HepG2 (cell line): Measurements from ENCODE around the gene RUNX3. TPM values are rescaled to one million over a fixed set of nuclear protein-coding genes. Genes with fewer than 3 reads are reported as not detected.

Experiments used
- ARNTL ChIP-seq: sonication (generic); formaldehyde crosslinking; IDR thresholded peaks from 2 replicates; pipeline ENCODE4 v1.4.0; 2020; ENCODE audit warnings: mild to moderate bottlenecking, missing genetic modification reagents
- CREM ChIP-seq, 2 experiments: sonication (generic) in 1 of 2; formaldehyde crosslinking in 1 of 2; IDR thresholded peaks; 2 replicates each; pipeline versions ENCODE4 v1.4.0 to v1.6.1; 2016 to 2020; ENCODE audit warnings: antibody characterized with exemption in 1 of 2, mild to moderate bottlenecking in 1 of 2, missing genetic modification reagents in 1 of 2
- EP300 ChIP-seq, 3 experiments: sonication (generic) in 1 of 3; formaldehyde crosslinking in 1 of 3; IDR thresholded peaks; 2 replicates each; pipeline versions ENCODE4 v1.5.1 to v1.6.1; 2011 to 2020; ENCODE audit warnings: low read depth in 2 of 3, low read length in 2 of 3, borderline replicate concordance in 1 of 3, improper control_type of control experiment in 1 of 3, mild to moderate bottlenecking in 1 of 3, missing genetic modification reagents in 1 of 3, moderate library complexity in 1 of 3
- GZF1 ChIP-seq: sonication (generic); formaldehyde crosslinking; IDR thresholded peaks from 2 replicates; pipeline ENCODE4 v1.5.1; 2020; ENCODE audit warnings: mild to moderate bottlenecking, missing genetic modification reagents
- HMG20B ChIP-seq: conservative IDR thresholded peaks from 2 replicates; pipeline ENCODE4 v1.6.1; 2016; ENCODE audit warnings: missing genetic modification reagents, missing compliant biosample characterization
- LCORL ChIP-seq, 2 experiments: fragments of 450-650 bp in 1 of 2; sonication (generic) in 1 of 2; formaldehyde crosslinking in 1 of 2; IDR thresholded peaks; 2 replicates each; pipeline versions ENCODE4 v1.5.0 to v1.6.1; 2017 to 2020; ENCODE audit warnings: antibody characterized with exemption in 1 of 2, missing genetic modification reagents in 1 of 2
- MED1 ChIP-seq: sonication (generic); formaldehyde crosslinking; IDR thresholded peaks from 2 replicates; pipeline ENCODE4 v1.4.0; 2020; ENCODE audit warnings: missing genetic modification reagents
- MEF2D ChIP-seq: sonication (generic); formaldehyde crosslinking; IDR thresholded peaks from 2 replicates; pipeline ENCODE4 v1.5.1; 2020; ENCODE audit warnings: mild to moderate bottlenecking, missing genetic modification reagents
- MEIS2 ChIP-seq: sonication (generic); formaldehyde crosslinking; IDR thresholded peaks from 2 replicates; pipeline ENCODE4 v1.9.0; 2021; ENCODE audit warnings: mild to moderate bottlenecking, missing genetic modification reagents
- MYC ChIP-seq: sonication (generic); formaldehyde crosslinking; IDR thresholded peaks from 2 replicates; pipeline ENCODE4 v1.9.0; 2021; ENCODE audit warnings: missing genetic modification reagents, borderline replicate concordance
- NR2F6 ChIP-seq, 2 experiments: IDR thresholded peaks; 2 replicates each; pipeline ENCODE4 v1.6.1; 2016; ENCODE audit warnings: antibody characterized with exemption in 1 of 2, mild to moderate bottlenecking in 1 of 2
- SIN3B ChIP-seq: fragments of 150-350 bp; IDR thresholded peaks from 2 replicates; pipeline ENCODE4 v1.6.1; 2014; ENCODE audit warnings: low read length
- ZBTB3 ChIP-seq: sonication (generic); formaldehyde crosslinking; IDR thresholded peaks from 2 replicates; pipeline ENCODE4 v1.4.0; 2020; ENCODE audit warnings: low read depth, mild to moderate bottlenecking, moderate library complexity, missing genetic modification reagents, borderline replicate concordance
- ZFY ChIP-seq: sonication (generic); formaldehyde crosslinking; IDR thresholded peaks from 2 replicates; pipeline ENCODE4 v1.4.0; 2020; ENCODE audit warnings: missing genetic modification reagents
- ZNF331 ChIP-seq: sonication (generic); formaldehyde crosslinking; IDR thresholded peaks from 2 replicates; pipeline ENCODE4 v1.4.0; 2020; ENCODE audit warnings: missing genetic modification reagents
- ZNF33B ChIP-seq: sonication (generic); formaldehyde crosslinking; IDR thresholded peaks from 2 replicates; pipeline ENCODE4 v1.5.1; 2020; ENCODE audit warnings: mild to moderate bottlenecking, missing genetic modification reagents
- ZNF614 ChIP-seq: IDR thresholded peaks from 2 replicates; pipeline ENCODE4 v1.6.1; 2018; ENCODE audit warnings: missing biosample characterization, missing genetic modification reagents, inconsistent platforms, borderline replicate concordance
- ZNF709 ChIP-seq: sonication (generic); formaldehyde crosslinking; IDR thresholded peaks from 2 replicates; pipeline ENCODE4 v1.5.0; 2020; ENCODE audit warnings: mild to moderate bottlenecking, missing genetic modification reagents
- polyA plus RNA-seq, 8 experiments: library from polyadenylated mRNA; depleted of rRNA in 3 of 8; stranded (reverse) in 7 of 8; unstranded in 1 of 8; fragments of >200 nt; fragmentation: Illumina TruSeq in 4 of 8; extraction: Trizol in 4 of 8; gene quantifications; 2 replicates each; pipeline versions ENCODE4 v1.2.1 to v1.2.3, GENCODE V29; 2011 to 2016; ENCODE audit warnings: low read depth in 4 of 8, missing spikeins in 1 of 8, mixed read lengths in 1 of 8; ENCODE audit not compliant: insufficient read depth in 1 of 8
- total RNA-seq, 5 experiments: library from RNA; depleted of rRNA; stranded (reverse); fragments of >200 nt; fragmentation: Illumina TruSeq; extraction: Trizol; gene quantifications; 2 replicates each; pipeline ENCODE4 v1.2.3, GENCODE V29; 2016; ENCODE audit warnings: low read depth in 1 of 5
- TF ChIP-seq, protein P1 (sequence below): IDR thresholded peaks from 2 replicates; pipeline ENCODE4 v1.6.1; 2016; ENCODE audit warnings: missing genetic modification reagents, missing compliant biosample characterization
- TF ChIP-seq, protein P2 (sequence below): sonication (generic); formaldehyde crosslinking; IDR thresholded peaks from 2 replicates; pipeline ENCODE4 v1.4.0; 2020; ENCODE audit warnings: missing genetic modification reagents
- TF ChIP-seq, protein P3 (sequence below): sonication (generic); formaldehyde crosslinking; IDR thresholded peaks from 2 replicates; pipeline ENCODE4 v1.5.1; 2020; ENCODE audit warnings: mild to moderate bottlenecking, missing genetic modification reagents, borderline replicate concordance

RUNX3 gene
- total and polyA plus RNA-seq, 2 of the 13 experiments (the other 11 are each of a cell fraction or from before 2014, with no cell fraction given), result 0.04 to 0.22 TPM

DNA sequence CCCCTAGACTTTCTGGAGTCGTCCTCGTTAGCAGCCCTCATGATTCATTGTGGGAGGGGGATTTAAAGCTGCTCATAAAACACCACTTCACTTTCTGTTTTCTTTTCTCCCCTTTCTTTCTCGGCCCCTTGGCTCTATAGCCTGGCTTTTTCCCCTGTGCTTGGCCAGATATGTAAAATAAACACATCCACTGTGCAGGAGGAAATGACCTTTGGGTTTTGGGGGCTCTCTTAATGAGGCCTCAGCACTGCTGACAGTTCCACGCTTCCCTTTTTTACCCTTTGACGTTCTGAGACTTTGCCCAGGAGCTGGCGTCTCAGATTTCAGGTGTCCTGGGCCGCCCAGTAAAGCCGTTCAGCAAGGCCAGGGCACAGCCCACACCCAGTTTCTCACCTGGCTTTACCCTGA, 65.7 kb downstream of the RUNX3 start (continued):
- TF ChIP-seq CREM (IDR thresholded peaks at IDR 0.05), result peak; percentile 43; the same call in 1 of the 2 replicates
- no peak for TF ChIP-seq CREM (CRISPR knock-in tag; IDR thresholded peaks at IDR 0.05)
- no peak for TF ChIP-seq MEF2D (CRISPR knock-in tag)
- 0 out of 2 replicates have a peak, but pooled peaks have one; percentile 20 for TF ChIP-seq ZNF709 (CRISPR knock-in tag)
- peak; percentile 68 for TF ChIP-seq NR2F6 (IDR thresholded peaks at IDR 0.05)
- peak; percentile 69 for TF ChIP-seq NR2F6 (CRISPR knock-in tag; IDR thresholded peaks at IDR 0.05)
- TF ChIP-seq, protein P1, sequence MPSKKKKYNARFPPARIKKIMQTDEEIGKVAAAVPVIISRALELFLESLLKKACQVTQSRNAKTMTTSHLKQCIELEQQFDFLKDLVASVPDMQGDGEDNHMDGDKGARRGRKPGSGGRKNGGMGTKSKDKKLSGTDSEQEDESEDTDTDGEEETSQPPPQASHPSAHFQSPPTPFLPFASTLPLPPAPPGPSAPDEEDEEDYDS, result 0 out of 2 replicates have a peak, but pooled peaks have one; percentile 11
- TF ChIP-seq MYC (CRISPR knock-in tag), result peak; percentile 33; the same call in 1 of the 2 replicates
- TF ChIP-seq, protein P2, sequence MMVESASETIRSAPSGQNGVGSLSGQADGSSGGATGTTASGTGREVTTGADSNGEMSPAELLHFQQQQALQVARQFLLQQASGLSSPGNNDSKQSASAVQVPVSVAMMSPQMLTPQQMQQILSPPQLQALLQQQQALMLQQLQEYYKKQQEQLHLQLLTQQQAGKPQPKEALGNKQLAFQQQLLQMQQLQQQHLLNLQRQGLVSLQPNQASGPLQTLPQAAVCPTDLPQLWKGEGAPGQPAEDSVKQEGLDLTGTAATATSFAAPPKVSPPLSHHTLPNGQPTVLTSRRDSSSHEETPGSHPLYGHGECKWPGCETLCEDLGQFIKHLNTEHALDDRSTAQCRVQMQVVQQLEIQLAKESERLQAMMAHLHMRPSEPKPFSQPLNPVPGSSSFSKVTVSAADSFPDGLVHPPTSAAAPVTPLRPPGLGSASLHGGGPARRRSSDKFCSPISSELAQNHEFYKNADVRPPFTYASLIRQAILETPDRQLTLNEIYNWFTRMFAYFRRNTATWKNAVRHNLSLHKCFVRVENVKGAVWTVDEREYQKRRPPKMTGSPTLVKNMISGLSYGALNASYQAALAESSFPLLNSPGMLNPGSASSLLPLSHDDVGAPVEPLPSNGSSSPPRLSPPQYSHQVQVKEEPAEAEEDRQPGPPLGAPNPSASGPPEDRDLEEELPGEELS (CRISPR knock-in tag), result peak; percentile 68; the same call in 1 of the 2 replicates
- TF ChIP-seq ZNF614 (CRISPR knock-in tag), result 0 out of 2 replicates have a peak, but pooled peaks have one; percentile 34
- TF ChIP-seq GZF1, result no peak
- peak; percentile 90 for TF ChIP-seq MEIS2 (CRISPR knock-in tag)
- TF ChIP-seq ZNF331 (CRISPR knock-in tag), result peak; percentile 18; the same call in 1 of the 2 replicates
- TF ChIP-seq EP300 (IDR thresholded peaks at IDR 0.05; ENCODE audit: low read depth in 2 of 2, low read length in 2 of 2), result peak in 1 of 2 experiments; percentile 65; a peak in 1 of 4 replicates
- no peak for TF ChIP-seq EP300 (CRISPR knock-in tag; IDR thresholded peaks at IDR 0.05; ENCODE audit: borderline replicate concordance)
- peak; percentile 37; the same call in 1 of the 2 replicates for TF ChIP-seq HMG20B (CRISPR knock-in tag)
- no peak for TF ChIP-seq LCORL (IDR thresholded peaks at IDR 0.05)
- peak; percentile 83; the same call in 1 of the 2 replicates for TF ChIP-seq LCORL (CRISPR knock-in tag; IDR thresholded peaks at IDR 0.05)
- peak; percentile 57; the same call in 1 of the 2 replicates for TF ChIP-seq ZBTB3 (CRISPR knock-in tag)
- TF ChIP-seq MED1, result peak; percentile 62
- no peak for TF ChIP-seq ZNF33B (CRISPR knock-in tag)
- TF ChIP-seq, protein P3, sequence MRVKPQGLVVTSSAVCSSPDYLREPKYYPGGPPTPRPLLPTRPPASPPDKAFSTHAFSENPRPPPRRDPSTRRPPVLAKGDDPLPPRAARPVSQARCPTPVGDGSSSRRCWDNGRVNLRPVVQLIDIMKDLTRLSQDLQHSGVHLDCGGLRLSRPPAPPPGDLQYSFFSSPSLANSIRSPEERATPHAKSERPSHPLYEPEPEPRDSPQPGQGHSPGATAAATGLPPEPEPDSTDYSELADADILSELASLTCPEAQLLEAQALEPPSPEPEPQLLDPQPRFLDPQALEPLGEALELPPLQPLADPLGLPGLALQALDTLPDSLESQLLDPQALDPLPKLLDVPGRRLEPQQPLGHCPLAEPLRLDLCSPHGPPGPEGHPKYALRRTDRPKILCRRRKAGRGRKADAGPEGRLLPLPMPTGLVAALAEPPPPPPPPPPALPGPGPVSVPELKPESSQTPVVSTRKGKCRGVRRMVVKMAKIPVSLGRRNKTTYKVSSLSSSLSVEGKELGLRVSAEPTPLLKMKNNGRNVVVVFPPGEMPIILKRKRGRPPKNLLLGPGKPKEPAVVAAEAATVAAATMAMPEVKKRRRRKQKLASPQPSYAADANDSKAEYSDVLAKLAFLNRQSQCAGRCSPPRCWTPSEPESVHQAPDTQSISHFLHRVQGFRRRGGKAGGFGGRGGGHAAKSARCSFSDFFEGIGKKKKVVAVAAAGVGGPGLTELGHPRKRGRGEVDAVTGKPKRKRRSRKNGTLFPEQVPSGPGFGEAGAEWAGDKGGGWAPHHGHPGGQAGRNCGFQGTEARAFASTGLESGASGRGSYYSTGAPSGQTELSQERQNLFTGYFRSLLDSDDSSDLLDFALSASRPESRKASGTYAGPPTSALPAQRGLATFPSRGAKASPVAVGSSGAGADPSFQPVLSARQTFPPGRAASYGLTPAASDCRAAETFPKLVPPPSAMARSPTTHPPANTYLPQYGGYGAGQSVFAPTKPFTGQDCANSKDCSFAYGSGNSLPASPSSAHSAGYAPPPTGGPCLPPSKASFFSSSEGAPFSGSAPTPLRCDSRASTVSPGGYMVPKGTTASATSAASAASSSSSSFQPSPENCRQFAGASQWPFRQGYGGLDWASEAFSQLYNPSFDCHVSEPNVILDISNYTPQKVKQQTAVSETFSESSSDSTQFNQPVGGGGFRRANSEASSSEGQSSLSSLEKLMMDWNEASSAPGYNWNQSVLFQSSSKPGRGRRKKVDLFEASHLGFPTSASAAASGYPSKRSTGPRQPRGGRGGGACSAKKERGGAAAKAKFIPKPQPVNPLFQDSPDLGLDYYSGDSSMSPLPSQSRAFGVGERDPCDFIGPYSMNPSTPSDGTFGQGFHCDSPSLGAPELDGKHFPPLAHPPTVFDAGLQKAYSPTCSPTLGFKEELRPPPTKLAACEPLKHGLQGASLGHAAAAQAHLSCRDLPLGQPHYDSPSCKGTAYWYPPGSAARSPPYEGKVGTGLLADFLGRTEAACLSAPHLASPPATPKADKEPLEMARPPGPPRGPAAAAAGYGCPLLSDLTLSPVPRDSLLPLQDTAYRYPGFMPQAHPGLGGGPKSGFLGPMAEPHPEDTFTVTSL (CRISPR knock-in tag), result peak; percentile 39; the same call in 1 of the 2 replicates
- no peak for TF ChIP-seq SIN3B
- no peak for TF ChIP-seq ARNTL
- 0 out of 2 replicates have a peak, but pooled peaks have one; percentile 22 for TF ChIP-seq ZFY (CRISPR knock-in tag)
